AG04449 (cell line): ENCODE results near the gene CCDC187.

Experiments used
- CTCF ChIA-PET: fragments of 350-600 bp; formaldehyde crosslinking; extraction: SDS; loops from one replicate; lab custom pipeline; 2021; ENCODE audit warnings: antibody characterized with exemption; lab: Yijun Ruan, JAX
- POLR2A ChIA-PET: fragments of 400-600, 350-600 bp; formaldehyde crosslinking; extraction: SDS; loops from one replicate; lab custom pipeline; 2020; ENCODE audit warnings: antibody characterized with exemption, inconsistent platforms; lab: Yijun Ruan, JAX
- DNase-seq: peaks from one replicate; pipeline ENCODE4 v3.0.0-alpha.2; 2010; ENCODE audit warnings: low read depth, low spot score
- H3K4me3 ChIP-seq: 2 replicates; pipeline ENCODE4 v1.5.1; 2011; ENCODE audit warnings: low read depth, mild to moderate bottlenecking, control low read depth, low read length
- TF ChIP-seq, protein P1 (sequence below): IDR thresholded peaks from one replicate; pipeline ENCODE4 v1.5.1; 2011; ENCODE audit warnings: mild to moderate bottlenecking, moderate library complexity, low read length, control low read depth, inconsistent platforms; ENCODE audit not compliant: insufficient read depth; ENCODE audit errors: missing control alignments

Gene CCDC187

DNA sequence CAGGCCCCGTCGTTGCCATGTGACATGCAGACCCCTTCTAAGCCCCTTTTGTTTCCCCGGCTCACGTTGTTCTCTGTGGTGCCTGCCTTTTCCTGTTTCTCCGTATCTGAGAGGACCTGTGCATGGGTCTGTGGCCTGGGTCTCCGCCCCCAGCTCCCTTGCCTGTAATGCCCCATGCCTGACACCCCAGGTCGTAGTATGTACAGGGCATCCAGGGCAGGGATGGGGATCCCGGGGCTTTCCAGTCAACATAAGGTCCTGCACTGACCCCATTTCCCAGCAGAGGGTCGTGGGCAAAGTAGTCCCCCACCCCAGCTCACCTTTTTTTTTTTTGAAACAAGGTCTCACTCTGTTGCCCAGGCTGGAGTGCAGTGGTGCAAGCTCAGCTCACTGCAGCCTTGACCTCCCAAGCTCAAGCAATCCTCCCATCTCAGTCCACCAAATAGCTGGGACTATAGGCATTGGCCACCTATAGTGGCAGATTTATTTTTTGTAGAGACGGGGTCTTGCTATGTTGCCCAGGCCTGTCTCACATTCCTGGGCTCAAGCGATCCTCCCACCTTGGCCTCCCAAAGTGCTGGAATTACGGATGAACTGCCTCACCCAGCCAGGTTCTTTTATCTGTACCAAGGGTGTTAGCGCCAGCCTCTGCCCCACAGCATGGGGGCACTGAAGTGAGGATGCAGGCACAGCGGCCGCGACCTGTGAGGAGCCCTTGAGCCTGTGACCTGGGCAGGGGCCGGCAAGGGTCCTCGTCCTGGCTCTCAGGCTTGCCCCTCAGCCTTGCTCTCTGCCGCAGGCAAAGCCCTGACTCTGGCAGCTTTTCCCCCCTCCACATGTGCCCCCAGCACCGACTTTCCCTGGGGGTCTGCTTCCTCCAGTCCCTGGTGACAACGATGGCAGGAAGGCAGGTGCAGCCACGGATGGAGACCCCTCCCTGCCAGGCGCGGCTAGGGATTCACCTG, 39.2 kb downstream of the CCDC187 start:
- DNase-seq = no peak
- ChIA-PET POLR2A (no interaction called here), CTCF (interaction anchor here (0.7 to 1.8 kb wide), 3 partner anchors 10 to 19 kb away, joined by 3 to 5 read pairs (median 3); no protein-coding TSS in a partner anchor)
- H3K4me3 ChIP-seq = no peak overlapping the region
- TF ChIP-seq, protein P1, sequence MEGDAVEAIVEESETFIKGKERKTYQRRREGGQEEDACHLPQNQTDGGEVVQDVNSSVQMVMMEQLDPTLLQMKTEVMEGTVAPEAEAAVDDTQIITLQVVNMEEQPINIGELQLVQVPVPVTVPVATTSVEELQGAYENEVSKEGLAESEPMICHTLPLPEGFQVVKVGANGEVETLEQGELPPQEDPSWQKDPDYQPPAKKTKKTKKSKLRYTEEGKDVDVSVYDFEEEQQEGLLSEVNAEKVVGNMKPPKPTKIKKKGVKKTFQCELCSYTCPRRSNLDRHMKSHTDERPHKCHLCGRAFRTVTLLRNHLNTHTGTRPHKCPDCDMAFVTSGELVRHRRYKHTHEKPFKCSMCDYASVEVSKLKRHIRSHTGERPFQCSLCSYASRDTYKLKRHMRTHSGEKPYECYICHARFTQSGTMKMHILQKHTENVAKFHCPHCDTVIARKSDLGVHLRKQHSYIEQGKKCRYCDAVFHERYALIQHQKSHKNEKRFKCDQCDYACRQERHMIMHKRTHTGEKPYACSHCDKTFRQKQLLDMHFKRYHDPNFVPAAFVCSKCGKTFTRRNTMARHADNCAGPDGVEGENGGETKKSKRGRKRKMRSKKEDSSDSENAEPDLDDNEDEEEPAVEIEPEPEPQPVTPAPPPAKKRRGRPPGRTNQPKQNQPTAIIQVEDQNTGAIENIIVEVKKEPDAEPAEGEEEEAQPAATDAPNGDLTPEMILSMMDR = no peak

DNA sequence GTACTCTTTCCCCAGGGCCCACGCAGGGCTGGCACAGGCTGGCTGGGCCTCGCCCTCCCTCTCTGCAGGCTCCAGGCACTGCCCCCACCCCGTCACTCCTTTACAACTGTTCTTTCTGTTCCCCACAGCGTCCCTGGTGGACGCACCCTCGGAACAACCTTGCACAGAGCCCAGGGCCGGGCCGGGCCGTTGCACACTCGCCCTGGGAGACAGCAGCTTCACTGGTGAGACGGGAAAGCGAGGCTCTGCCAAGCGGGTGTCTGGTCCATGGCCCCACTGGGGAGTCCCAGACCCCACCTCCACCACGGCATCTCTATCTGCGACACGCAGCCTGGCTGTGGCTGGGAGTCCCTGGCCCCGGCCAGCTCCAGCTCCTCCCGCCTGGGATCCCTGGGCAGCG, 39.9 kb downstream of the CCDC187 start:
- H3K4me3 ChIP-seq = no peak overlapping the region
- ChIA-PET POLR2A (no interaction called here), CTCF (interaction anchor here (0.7 to 1.8 kb wide), 3 partner anchors 10 to 20 kb away, joined by 3 to 5 read pairs (median 3); no protein-coding TSS in a partner anchor)
- DNase-seq = no peak
- TF ChIP-seq, protein P1 = no peak

DNA sequence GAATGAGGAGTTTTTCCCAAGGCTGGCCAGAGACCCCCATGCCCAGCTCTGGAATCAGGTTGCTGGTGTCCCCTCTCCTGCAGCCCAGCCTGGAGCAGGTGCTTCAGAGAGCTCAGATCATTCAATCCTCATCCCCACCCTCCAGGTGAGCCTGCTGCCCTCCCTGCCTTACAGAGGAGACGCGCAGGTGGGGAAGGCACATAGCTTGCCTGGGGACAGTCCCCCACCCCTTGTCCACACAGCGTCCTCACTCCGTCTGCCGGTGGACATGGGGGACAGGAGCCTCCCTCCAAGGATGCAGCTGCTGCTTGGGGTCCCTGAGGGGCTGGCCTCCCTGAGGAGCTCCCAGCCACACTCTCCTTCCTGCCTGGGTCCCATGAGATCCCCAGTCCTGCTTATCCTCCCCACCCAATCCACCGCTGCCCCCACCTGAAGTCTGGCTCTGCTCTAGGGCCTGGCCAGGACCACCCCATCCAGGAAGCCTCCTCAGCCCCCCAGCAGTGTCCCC, 41.2 kb downstream of the CCDC187 start:
- TF ChIP-seq, protein P1 = no peak

DNA sequence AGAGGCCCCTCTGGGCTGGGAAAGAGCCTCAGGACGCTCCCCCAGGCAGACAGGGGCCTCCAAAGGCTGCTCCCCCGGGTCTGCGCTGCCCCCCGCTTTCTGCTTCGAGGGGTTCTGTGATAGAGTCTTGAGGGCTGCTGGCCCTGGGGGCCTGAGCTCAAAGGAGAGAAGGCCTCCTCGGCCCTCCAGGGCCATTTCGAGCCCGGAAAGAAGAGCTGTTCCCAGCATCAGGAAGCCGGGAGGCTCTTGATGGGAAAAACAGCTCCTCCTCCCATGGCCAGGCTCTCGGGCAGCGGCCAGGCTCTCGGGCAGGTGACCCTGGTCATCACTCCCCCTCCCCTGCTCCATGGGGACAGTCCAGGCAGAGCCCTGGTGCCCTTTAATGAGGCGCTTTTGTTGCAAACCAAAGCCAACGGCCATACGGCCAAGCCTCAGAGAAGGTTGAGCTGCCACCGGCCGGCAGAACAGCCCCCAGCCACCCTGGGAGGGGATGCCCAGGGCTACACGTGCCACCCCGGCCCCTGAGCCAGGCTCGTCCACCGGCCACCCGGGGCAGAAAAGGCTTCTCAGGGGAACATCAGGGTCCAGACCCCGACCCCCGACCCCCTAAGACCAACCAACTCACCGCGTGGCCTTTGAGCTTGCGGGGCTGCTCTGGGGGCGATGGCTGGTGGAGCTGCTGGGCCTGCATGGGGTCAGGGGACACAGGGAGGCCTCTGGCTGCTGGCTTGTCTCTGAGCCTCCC, 42.0 kb downstream of the CCDC187 start:
- DNase-seq = no peak
- ChIA-PET CTCF (interaction anchor here (1.0 to 1.3 kb wide), 2 partner anchors 11 to 22 kb away, joined by 3 read pairs; no protein-coding TSS in a partner anchor), POLR2A (no interaction called here)
- H3K4me3 ChIP-seq = no peak overlapping the region
- TF ChIP-seq, protein P1 = no peak

More for the DNA sequence above, 41.2 kb downstream of the CCDC187 start:
- CTCF ChIA-PET = interaction anchor here (1.0 to 1.8 kb wide), 2 partner anchors 21 kb away, joined by 3 to 5 read pairs; no protein-coding TSS in a partner anchor
- POLR2A ChIA-PET = no interaction called here
- H3K4me3 ChIP-seq = no peak overlapping the region
- DNase-seq = no peak

DNA sequence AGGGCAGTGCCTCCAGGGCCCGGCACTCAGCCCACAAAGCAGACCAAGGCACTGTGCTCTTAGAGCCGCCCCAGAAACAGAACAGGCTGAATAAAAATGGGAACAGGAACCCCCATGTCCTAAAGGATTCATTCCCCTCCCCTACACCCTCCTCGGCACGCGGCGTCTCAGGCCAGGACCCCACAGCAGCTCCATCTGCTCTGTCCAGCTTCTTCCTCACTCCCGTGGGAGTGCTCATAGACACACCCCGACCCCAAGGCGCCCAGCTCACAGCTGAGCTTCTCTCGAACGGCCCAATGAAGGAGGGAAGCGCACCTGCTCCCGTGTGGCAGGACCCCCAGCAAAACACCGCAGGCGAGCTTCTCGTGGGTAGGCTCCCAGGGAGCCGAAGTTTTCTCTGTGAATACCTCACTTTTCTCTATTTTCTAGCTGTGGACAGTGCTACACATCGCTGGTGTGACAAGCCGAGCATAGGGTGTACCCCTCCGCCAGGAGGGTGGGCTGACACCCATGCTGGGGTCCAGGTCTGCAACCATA, 42.9 kb downstream of the CCDC187 start:
- TF ChIP-seq, protein P1 = no peak
- CTCF ChIA-PET = interaction anchor here (1.3 kb wide), 1 partner anchor 10 kb away, joined by 3 read pairs; no protein-coding TSS in a partner anchor
- POLR2A ChIA-PET = no interaction called here
- no peak overlapping the region for H3K4me3 ChIP-seq
- no peak for DNase-seq
